H1 (cell line): ENCODE results near the gene SELENOI. TPM values are rescaled to one million over a fixed set of nuclear protein-coding genes. Genes with fewer than 3 reads are reported as not detected.

ENCODE experiments used
- CBX8 ChIP-seq: fragments of 300-800, 300-1000 bp; sonication (generic); IDR thresholded peaks from 2 replicates; pipeline ENCODE4 v1.7.1; 2016; ENCODE audit warnings: low read depth, low read length, borderline replicate concordance
- HDAC2 ChIP-seq, 2 experiments: fragments of 300-600 bp in 1 of 2; sonication (generic) in 1 of 2; IDR thresholded peaks; 2 replicates each; pipeline ENCODE4 v1.6.1; 2011 to 2012; ENCODE audit warnings: low read depth in 2 of 2, low read length in 2 of 2, mild to moderate bottlenecking in 2 of 2, moderate library complexity in 2 of 2, borderline replicate concordance in 1 of 2, inconsistent platforms in 1 of 2
- MAX ChIP-seq: IDR thresholded peaks from 2 replicates; pipeline ENCODE4 v1.6.1; 2012; ENCODE audit warnings: inconsistent platforms
- PHF8 ChIP-seq: fragments of 200-600 bp; sonication (generic); conservative IDR thresholded peaks from 2 replicates; pipeline ENCODE4 v1.7.1; 2012; ENCODE audit warnings: low read depth, mild to moderate bottlenecking, inconsistent platforms, low read length, moderate library complexity
- POLR2AphosphoS5 ChIP-seq: IDR thresholded peaks from 2 replicates; pipeline ENCODE4 v1.6.1; 2011; ENCODE audit warnings: low read depth, low read length
- polyA plus RNA-seq, 7 experiments: library from polyadenylated mRNA; depleted of rRNA in 3 of 7; stranded (reverse) in 5 of 7; unstranded in 2 of 7; fragments of >200 nt in 5 of 7; fragments of 200-250 nt in 2 of 7; gene quantifications; 1 replicate in 5 of 7; 2 replicates in 1 of 7; 4 replicates in 1 of 7; pipeline versions ENCODE4 v1.2.1 to v1.2.3, GENCODE V29; 2011 to 2013; ENCODE audit warnings: missing spikeins in 2 of 7, mixed read lengths in 2 of 7
- total RNA-seq: library from RNA; stranded (reverse); fragmentation: NEBNext Ultra II Directional; extraction: Animal tissue kit (Norgen Biotek cat#: 25700); gene quantifications from 2 replicates; pipeline ENCODE4 v1.2.1, GENCODE V29; 2021

Gene SELENOI
- total and polyA plus RNA-seq, 2 of the 8 experiments (the other 6 are each of a cell fraction or from before 2014, with no cell fraction given), result 15.9 to 63.8 TPM

GRCh38 chr2:26407526-26407925, 61.6 kb downstream of the SELENOI start (continued):
- TF ChIP-seq CBX8 (no peak), HDAC2 (IDR thresholded peaks at IDR 0.05; ENCODE audit: borderline replicate concordance in 1 of 2, low read depth in 2 of 2, low read length in 2 of 2) (no peak), PHF8 (no peak), POLR2AphosphoS5 (no peak), MAX (no peak)
- TF ChIP-seq, all 59 proteins: peak for 0
